HG02759 (cell line): Measurements from ENCODE around the gene COBL.
"Not testable (repeated sequence)": the region's sequence is repeated elsewhere in the genome, so short reads cannot be mapped to it uniquely, and the experiment has no call there.

Experiments used
- ATAC-seq: cut with Tn5 transposase; IDR thresholded peaks from one replicate; pipeline ENCODE4 v1.9.1; 2021; ENCODE audit warnings: mild to moderate bottlenecking, moderate library complexity; ENCODE audit not compliant: unreplicated experiment

The COBL gene

GRCh38 chr7:51012569-51013217, 303.9 kb downstream of the COBL start:
- ATAC-seq = no peak

- no peak for ATAC-seq
These were observed 304.8 kb downstream of the COBL start for GRCh38 chr7:51011710-51012350.

GRCh38 chr7:51010534-51010933, 306.1 kb downstream of the COBL start:
- ATAC-seq = no peak

DNA sequence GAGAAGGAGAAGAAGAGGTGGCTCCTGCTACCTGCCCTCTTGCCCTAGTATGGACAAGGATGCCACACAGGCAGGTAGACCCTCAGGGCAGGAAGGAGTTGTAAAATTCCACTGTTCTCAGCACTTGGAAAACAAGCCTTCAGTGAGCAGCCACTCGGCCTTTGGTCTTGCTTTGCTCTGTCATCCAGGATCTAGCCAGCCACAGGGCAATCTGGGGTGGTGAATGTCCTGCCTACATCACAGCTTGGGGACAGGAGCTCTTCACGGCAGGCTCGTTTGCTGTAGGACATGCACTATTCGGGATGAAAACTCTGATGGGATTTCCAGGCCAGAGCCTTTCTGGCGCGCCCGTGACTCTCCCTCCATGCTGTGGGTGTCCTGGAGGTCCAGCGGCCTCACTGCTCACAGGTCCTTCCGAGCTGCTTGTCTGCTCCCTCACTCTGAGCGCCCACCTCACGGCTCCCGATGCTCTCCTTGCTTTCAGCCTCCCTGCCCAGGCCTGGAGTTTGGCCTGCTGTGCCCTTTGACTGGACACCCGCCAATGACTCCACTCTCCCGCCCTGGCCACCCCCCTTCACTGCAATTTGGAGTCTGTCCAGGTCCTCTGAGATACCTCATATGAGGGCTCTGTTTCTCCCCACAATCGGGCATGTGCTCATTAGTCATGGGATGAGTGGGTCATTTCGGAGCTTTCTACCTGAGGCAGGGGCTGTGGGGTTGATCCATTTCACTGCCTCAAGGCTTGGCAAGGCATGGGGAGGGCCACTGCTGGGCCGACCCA, 306.7 kb downstream of the COBL start:
- no peak for ATAC-seq

DNA sequence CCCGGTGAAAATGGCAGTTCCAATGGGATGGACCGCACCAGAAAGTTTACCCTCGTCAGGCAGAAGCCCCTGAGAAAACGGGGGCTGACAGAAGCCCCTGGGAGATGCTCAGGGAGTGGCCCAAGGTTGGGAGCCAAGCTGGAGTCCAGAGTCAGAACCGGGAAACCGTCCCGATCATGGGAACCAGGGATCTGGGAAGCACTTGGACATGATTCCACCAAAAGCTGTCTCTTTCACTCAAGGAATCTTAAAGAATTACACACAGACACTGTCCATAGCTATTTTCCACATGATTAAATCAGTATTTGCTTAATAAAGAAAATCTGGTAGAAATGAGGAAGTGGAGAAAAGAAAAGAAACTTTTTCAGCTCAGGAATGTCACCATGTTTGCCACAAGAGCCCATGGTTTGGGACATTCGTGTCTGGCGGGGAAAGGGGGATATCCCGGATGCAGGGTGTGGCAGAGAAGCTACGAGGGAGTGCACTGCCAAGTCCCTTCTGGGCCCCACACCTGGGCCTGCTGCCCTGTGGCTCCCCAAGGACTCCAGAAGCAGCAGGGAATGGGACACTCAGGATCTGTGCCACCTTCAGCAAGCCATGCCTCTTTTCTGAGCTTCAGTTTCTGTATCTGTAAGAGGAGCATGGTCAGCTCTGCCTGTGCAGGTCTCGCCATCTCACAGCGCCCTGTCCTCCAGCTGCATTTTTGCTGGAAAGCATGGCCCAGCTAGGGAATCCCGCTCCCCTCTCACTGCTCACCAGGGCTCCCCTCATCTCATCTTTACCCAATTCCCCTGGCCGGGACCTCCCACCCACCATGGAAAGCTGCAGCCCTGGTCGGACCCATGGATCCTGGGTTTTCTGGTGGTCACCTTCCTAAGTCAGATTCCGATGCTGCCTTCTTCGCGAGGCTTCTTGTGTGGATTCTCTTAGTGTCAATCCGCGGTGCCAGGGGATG, 308.8 kb downstream of the COBL start:
- ATAC-seq = no peak

DNA sequence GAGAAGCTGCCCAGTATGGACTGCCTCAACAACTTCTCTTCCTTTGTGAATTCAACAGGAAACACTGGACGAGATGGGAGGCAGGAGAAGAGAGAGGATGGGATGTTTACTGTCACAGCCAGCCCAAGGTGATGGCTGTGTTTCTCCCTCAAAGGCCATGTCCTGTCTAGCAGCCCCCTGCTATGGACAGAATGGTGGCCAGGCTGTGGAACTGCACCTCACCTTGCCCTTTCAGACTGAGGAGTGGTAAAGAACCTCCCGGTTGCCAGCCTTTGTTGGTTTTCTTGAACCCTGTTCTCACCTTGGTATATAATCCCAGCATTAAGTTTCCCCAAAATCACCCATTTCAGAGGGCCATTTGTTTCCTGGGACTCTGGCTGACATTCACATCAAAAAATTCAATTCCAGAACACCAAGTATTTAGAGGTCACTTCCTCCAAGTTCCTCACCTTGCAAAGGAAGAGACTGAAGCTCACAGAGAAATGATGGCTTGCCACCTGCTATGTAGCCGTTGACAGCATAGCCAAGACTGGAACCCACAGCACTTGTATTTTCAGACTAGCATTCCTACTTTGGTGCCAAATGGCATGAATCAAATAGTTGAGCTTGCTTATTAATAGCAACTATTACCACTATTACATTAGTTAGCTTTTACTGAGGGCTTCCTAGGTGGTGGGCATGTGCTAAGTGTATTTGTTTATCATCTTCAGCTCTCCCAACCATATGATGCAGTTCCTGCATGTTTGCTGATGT, 309.9 kb downstream of the COBL start:
- no peak for ATAC-seq

- no peak for ATAC-seq
These were observed 311.5 kb downstream of the COBL start for GRCh38 chr7:51005074-51005473.

DNA sequence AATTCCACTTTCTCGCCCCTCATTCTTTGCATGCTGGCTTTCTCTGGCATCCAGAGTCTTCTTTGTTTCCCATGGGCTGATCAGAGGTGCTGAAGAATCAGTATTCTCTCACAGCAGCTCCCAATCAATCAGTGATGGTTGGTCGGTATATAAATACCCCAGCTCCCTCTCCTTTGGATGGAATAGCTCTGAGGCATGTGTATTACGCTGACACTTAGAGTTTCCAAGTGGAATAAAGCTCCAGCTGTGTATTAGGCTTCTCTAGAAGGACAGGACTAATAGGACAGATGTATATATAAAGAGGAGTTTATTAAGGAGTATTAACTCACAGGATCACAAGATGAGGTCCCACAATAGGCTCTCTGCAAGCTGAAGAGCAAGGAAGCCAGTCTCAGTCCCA, 315.7 kb downstream of the COBL start:
- no peak for ATAC-seq

DNA sequence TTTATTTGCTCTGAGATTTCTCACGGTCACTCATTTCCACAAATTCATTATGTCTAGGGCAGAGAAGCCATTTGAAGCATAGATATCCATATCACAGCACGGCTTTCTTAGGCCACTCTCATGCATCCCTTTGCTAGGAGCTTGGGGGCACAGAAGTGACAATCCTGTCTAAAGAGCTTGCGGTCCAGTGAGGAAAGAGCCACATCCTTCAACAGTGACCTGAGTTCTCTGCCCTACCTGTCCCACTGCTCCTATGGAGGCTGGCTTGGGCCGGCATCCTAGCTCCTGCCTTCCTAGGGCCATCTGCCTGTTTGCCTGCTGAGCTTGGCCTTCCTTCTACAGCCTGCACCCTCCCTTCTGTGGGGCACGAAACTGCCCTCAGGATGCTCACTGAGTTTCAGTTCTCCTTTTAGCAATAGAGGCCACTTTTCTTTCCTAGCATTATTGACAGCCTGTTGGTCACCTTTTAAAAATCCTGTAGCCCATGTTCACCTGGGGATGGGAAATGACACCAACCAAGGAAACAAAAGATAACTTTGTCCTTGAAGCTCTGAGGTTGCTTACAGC, 321.8 kb downstream of the COBL start:
- no peak for ATAC-seq

DNA sequence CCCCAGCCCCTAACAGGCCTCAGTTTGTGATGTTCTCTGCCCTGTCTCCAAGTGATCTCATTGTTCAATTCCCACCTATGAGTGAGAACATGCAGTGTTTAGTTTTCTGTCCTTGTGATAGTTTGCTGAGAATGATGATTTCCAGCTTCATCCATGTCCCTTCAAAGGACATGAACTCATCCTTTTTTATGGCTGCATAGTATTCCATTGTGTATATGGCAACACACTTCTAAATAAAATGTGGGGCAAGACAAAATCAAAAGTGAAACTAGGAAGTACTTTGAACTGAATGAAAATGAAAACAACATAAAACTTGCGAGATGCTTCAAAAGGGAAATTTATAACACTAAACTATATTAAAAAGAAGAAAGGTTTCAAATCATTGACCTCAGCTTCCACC, 326.4 kb downstream of the COBL start:
- not testable (repeated sequence) for ATAC-seq

DNA sequence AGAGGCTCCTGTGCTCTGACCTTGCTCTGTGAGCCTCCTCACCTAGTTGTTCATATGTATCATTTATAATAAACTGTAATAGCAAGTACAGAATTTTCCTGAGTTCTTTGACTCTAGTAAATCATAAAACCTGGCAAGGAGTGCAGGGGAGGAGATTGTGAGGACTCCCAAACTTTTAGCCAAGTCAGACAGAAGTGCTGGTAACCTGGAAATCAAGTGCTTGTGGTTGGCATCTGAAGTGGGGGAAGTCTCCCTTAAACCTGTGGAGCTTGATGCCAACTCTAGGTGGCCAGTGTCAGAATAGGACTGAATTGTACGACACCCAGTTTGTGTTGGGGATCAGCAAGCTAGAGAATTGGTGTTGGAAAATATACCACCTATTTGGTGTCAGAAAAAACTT, 327.6 kb downstream of the COBL start:
- ATAC-seq = no peak

- ATAC-seq = no peak
These were observed 328.1 kb downstream of the COBL start for GRCh38 chr7:50988465-50988864.

GRCh38 chr7:50985096-50985495, 331.5 kb downstream of the COBL start:
- ATAC-seq = no peak

GRCh38 chr7:50983850-50984249, 332.8 kb downstream of the COBL start:
- no peak for ATAC-seq

DNA sequence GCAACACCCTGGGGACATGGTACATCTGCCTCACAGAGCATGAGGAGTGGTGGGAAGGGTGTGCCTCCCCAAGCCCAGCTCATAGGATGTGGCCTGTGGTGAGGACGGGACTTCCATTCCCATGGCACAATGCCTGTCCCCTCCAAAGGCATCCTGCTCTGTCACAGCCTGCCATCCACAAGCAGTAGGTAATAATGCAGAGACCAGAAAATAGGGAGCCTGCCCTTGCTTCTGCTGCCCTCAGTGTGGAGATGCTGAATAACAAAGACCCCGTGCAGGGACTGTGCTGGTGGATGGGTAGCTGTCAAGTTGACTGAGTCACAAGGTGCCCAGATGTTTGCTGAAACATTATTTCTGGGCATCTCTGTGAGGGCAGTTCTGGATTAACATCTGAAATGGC, 334.0 kb downstream of the COBL start:
- no peak for ATAC-seq

DNA sequence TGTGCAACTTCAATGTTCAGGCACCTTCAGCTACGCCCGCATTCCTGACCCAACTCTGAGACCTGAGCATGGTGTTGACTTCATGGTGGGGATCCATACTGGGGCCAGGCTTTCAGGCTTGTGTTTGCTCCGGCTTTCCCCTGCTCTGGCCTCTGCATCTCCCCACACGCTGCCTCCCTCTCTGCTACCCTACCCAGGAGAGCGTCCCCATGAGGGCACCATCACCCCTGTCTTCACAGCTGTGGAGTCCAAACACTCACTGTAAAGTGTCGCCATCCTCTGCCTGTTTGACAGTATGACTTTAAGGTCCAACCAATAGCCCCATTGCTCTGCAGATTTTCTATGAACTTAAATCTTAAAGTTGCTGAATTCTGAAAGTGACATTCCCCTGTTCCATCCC, 334.9 kb downstream of the COBL start:
- ATAC-seq = no peak

GRCh38 chr7:50980411-50980810, 336.2 kb downstream of the COBL start:
- no peak for ATAC-seq

DNA sequence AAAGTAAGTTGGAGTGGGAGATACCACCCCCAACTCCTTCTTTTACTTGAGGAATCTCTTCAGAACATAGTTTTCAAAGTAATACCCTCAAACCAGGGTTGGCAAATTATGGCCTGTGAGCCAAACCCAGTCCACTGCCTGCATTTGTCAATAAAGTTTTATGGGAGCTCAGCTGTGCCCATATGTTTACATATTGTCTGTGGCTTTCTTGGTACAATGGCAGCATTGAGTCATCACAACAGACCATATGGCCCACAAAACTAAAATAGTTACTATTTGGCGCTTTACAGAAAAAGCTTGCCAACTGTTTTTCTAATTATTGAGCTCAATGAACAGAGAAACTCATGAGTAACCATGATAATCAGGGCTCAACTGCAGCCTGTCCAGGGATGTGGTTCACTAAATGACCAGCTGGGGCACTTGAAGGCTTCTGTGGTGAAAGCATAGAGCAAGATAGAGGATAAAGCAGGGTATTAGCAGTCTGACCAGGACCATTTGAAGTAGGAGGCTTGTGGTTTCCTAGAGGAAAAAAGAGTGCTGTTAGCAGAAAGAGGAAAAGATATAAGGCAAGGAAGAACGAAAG, 337.9 kb downstream of the COBL start:
- no peak for ATAC-seq

DNA sequence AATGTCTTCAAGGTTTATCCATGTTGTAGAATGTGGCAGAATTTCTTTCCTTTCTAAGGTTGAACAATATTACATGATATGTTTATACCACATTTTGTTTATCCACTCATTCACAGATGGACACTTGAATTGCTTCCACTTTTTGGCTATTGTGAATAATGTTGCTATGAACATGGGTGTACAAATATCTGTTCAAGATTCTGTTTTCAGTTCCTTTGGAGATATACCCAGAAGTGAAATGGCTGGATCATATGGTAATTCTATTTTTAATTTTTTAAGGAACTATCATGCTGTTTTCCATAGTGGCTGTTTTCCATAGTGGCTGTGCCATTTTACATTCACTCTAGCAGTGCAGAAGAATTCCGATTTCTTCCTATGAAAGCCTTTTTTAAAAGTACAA, 339.2 kb downstream of the COBL start:
- no peak for ATAC-seq

GRCh38 chr7:50976064-50976463, 340.5 kb downstream of the COBL start:
- ATAC-seq = no peak
